ENCODE measurements around the gene CNNM2.

CNNM2 gene

GRCh38 chr10:103069453-103070331 lies 151.6 kb downstream of the CNNM2 start:
- TF ChIP-seq CTCF (conservative IDR thresholded peaks at IDR 0.05; ENCODE audit: control insufficient read depth, insufficient read depth, low read depth, low read length), result peak; percentile 60
- peak; percentile 51 for DNase-seq (ENCODE audit: low read depth)
- H3K4me3 ChIP-seq (ENCODE audit: control insufficient read depth, low read depth, low read length), result no peak overlapping the region

DNA sequence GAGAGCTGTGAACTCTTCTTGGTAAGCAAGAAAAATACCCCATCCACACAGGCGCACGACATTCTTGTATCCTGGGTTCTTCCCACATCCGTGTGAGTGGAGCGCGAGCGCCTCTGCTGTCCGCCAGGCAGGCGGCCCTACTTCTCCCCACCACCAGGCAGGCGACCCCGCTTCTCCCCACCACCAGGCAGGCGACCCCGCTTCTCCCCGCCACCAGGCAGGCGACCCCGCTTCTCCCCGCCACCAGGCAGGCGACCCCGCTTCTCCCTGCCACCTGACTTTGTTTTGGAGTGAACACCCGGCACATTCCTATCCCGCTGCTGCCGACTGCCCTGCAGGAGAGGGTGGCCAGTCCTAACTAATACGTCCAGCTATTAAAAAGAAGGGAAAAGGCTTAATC lies 154.2 kb downstream of the CNNM2 start:
- no peak for DNase-seq (ENCODE audit: low read depth)
- no peak for TF ChIP-seq CTCF (conservative IDR thresholded peaks at IDR 0.05; ENCODE audit: control insufficient read depth, insufficient read depth, low read depth, low read length)
- H3K4me3 ChIP-seq (ENCODE audit: control insufficient read depth, low read depth, low read length), result no peak overlapping the region

DNA sequence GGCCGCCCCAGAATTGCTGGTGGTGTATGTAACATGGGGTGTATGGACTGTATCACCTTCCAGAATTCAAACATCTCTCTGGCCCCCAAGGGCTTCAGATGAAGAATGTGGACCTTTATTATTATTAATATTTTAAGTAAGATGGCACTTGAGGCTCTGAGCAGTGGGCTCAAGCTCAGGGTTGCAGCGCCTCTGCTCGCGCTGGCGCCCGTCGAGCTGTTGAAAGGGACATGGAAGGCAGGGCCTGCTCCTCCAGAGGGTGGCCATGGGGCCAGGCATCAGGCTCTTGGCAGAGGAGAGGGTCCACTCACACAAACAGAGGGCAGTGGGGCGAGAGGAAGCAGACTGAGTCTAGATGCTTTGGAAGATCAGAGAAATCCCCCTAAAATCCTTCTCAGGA lies 154.8 kb downstream of the CNNM2 start:
- no peak for TF ChIP-seq CTCF (conservative IDR thresholded peaks at IDR 0.05; ENCODE audit: control insufficient read depth, insufficient read depth, low read depth, low read length)
- DNase-seq (ENCODE audit: low read depth), result no peak
- no peak overlapping the region for H3K4me3 ChIP-seq (ENCODE audit: control insufficient read depth, low read depth, low read length)

- no peak overlapping the region for H3K4me3 ChIP-seq (ENCODE audit: control insufficient read depth, low read depth, low read length)
- TF ChIP-seq CTCF (conservative IDR thresholded peaks at IDR 0.05; ENCODE audit: control insufficient read depth, insufficient read depth, low read depth, low read length), result no peak
- DNase-seq (ENCODE audit: low read depth), result no peak
Observed at GRCh38 chr10:103077020-103077419, 158.9 kb downstream of the CNNM2 start.

DNA sequence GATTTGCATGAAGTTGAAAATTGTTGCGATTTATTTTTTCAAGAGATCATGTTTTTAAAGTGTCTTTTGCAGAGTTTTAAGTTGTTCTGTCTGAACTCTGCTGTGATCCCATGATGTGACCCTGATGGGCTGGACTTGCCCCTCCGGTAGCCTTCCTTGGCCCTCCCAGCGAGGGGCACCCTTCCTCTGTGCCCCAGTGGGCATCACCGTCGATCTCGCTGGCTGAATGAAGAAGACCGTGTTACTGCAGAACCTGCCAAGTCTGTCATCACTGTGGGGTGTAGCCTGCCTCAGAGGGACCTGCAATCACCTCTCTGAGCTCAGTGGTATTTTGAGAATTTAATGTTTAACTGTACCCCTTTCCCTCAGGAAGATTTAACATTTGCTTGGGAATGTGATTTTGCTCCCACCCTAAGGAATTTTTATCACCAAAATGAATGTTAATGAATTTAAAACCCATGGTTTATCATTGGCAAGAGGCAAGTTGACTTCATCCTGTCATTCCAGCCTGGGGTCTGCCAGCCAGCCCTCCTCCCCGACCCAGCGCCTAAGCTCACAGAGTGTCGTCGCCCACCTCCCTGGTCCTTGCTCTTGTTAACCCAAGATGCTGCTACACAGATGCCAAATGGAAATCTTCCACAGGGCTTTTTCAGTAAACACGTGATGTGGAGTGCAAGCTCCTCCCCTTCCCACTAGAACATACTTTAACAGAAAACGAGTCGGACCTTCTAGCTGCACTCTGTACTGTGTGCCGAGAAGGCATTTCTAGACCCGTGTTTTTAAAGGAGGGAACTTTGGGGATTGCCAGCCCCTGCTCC lies 159.6 kb downstream of the CNNM2 start:
- TF ChIP-seq CTCF (conservative IDR thresholded peaks at IDR 0.05; ENCODE audit: control insufficient read depth, insufficient read depth, low read depth, low read length), result no peak
- no peak overlapping the region for H3K4me3 ChIP-seq (ENCODE audit: control insufficient read depth, low read depth, low read length)
- DNase-seq (ENCODE audit: low read depth), result no peak

- H3K4me3 ChIP-seq (ENCODE audit: control insufficient read depth, low read depth, low read length), result no peak overlapping the region
- no peak for TF ChIP-seq CTCF (conservative IDR thresholded peaks at IDR 0.05; ENCODE audit: control insufficient read depth, insufficient read depth, low read depth, low read length)
- DNase-seq (ENCODE audit: low read depth), result no peak
Observed at GRCh38 chr10:103078309-103078615, 160.2 kb downstream of the CNNM2 start.
